NCI-H524 treated with DMSO at 0.1 percent for 48 hours (cell line): ENCODE results near the gene PPP2R1B.

Experiments used
- DNase-seq: peaks from one replicate; lab custom pipeline; 2025; lab: John Stamatoyannopoulos, UW

PPP2R1B gene

GRCh38 chr11:111693224-111693937 lies 72.8 kb downstream of the PPP2R1B start:
- no peak for DNase-seq

GRCh38 chr11:111691741-111692140 lies 74.4 kb downstream of the PPP2R1B start:
- DNase-seq: no peak

- no peak for DNase-seq
These were observed 75.0 kb downstream of the PPP2R1B start for GRCh38 chr11:111691176-111691575.

GRCh38 chr11:111688013-111688412 lies 78.2 kb downstream of the PPP2R1B start:
- no peak for DNase-seq

- DNase-seq: no peak
These were observed 81.9 kb downstream of the PPP2R1B start for GRCh38 chr11:111684251-111684650.

GRCh38 chr11:111683806-111684205 lies 82.4 kb downstream of the PPP2R1B start:
- DNase-seq: no peak

GRCh38 chr11:111680486-111681175 lies 85.6 kb downstream of the PPP2R1B start:
- DNase-seq: no peak
